ENCODE measurements around the gene DAB2IP.

The DAB2IP gene

DNA sequence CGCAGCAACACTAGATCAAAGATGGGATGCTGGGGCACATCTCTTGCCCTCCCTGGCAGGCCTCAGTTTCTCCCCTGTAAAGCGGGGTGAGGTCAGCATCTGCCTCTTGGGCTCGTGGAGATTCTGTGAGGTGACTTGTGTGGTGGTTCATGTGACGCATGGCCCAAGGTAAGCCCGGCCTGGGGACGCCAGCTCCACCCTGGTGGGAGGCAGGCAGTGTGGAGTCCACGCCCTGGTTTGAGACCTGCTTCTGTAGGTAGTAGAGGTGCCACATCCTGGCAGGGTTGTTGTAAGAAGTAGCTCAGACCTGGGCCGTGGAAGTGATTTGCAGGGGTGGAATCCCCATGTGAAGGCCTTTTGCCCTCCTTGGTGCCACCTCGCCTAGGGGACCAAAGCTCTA is 101.5 kb downstream of the DAB2IP start:
- no peak for DNase-seq
- Histone ChIP-seq H2AK5ac (ENCODE audit: low read length, severe bottlenecking) (no peak overlapping the region), H3K9ac (ENCODE audit: low read length) (no peak overlapping the region), H3K27ac (ENCODE audit: low read length, poor library complexity, severe bottlenecking) (no peak overlapping the region), H2BK15ac (ENCODE audit: low read depth, poor library complexity, severe bottlenecking) (no peak overlapping the region), H2AFZ (ENCODE audit: low read depth, low read length) (no peak overlapping the region), H2BK5ac (ENCODE audit: low read depth, low read length, poor library complexity, severe bottlenecking) (no peak overlapping the region), H3K4me2 (ENCODE audit: low read length, poor library complexity, severe bottlenecking) (no peak overlapping the region), H3K9me3 (ENCODE audit: control insufficient read depth, low read length) (no peaks in the 10 kb centered on the region), H3K4me3 (ENCODE audit: insufficient read depth in 1 of 2, low read depth in 1 of 2, low read length in 2 of 2) (no peak overlapping the region), H4K8ac (ENCODE audit: low read length) (no peak overlapping the region), H3K79me1 (replicated peaks; ENCODE audit: low read length, poor library complexity, severe bottlenecking) (peaks cover 83% of the 10 kb centered on the region), H4K91ac (ENCODE audit: low read length) (no peak overlapping the region), H3K14ac (ENCODE audit: low read length in 2 of 2) (no peak overlapping the region), H2BK12ac (ENCODE audit: low read length in 2 of 2) (no peak overlapping the region), H3K36me3 (ENCODE audit: control insufficient read depth in 1 of 2, insufficient read depth in 2 of 2, low read depth in 1 of 2, low read length in 2 of 2) (peaks cover 0 to 47% of the 10 kb centered on the region in 2 experiments), H3K18ac (ENCODE audit: low read depth in 1 of 2, low read length in 2 of 2) (no peak overlapping the region), H3K23ac (ENCODE audit: low read length in 2 of 2) (no peak overlapping the region), H2BK120ac (ENCODE audit: low read depth, low read length) (no peak overlapping the region), H3K4me1 (ENCODE audit: control insufficient read depth, insufficient read depth, low read depth, low read length) (peaks cover 43% of the 10 kb centered on the region), H3K4ac (ENCODE audit: low read depth in 1 of 2, low read length in 2 of 2) (no peak overlapping the region), H3K27me3 (ENCODE audit: control insufficient read depth in 1 of 2, insufficient read depth in 1 of 2, low read length in 2 of 2) (no peaks in the 10 kb centered on the region)
- 95% methylated on average over 9 of the region's 9 CpGs for WGBS

DNA sequence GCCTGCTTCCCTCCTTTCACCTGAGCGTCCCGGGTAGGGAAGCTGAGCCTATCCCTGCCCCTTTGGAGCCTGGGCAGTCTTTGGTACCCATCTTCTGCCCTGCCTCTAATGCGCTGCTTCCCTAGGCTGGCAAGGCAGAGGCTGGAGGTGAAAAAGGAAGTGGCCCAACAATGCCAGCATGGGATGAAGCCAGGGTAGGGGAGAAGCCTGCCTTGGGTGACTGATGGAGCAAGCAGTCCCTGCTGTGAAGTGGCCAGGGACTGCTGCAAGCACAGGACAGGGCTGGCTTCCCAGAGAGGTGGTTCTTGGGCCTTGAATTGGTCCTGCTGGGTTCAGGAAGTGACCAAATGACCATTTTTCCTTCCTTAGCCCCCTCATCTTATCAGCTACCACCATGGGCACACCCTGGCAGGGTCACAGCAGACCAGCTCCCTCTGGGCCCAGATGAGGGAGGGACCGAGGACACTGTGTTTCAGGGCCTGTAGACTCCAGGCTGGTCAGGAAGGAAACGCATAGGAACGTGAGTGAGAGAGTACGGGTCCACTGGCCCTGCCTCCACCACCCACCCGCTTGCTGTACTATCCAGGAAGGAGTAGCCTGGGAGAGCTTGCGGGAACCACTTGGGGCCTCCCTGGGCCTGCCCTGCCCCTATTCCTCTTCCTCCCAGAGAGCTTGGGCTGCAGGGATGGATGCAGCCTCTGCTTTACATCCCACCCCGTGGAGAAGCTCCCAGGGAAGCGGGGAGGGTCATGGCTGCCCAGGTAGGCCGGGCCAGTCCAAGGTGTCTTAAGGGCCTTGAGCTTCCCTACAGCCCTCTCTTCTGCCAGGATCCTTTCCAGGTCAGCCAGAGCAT is 102.6 kb downstream of the DAB2IP start:
- peaks cover 3 to 52% of the 10 kb centered on the region in 2 experiments for H3K36me3 ChIP-seq (ENCODE audit: control insufficient read depth in 1 of 2, insufficient read depth in 2 of 2, low read depth in 1 of 2, low read length in 2 of 2)
- H3K4me3 ChIP-seq (ENCODE audit: insufficient read depth in 1 of 2, low read depth in 1 of 2, low read length in 2 of 2): no peak overlapping the region
- no peak overlapping the region for H3K23ac ChIP-seq (ENCODE audit: low read length in 2 of 2)
- H3K4me1 ChIP-seq (ENCODE audit: control insufficient read depth, insufficient read depth, low read depth, low read length): peaks cover 33% of the 10 kb centered on the region
- H3K4ac ChIP-seq (ENCODE audit: low read depth in 1 of 2, low read length in 2 of 2): no peak overlapping the region
- no peak overlapping the region for H3K4me2 ChIP-seq (ENCODE audit: low read length, poor library complexity, severe bottlenecking)
- H3K27me3 ChIP-seq (ENCODE audit: control insufficient read depth in 1 of 2, insufficient read depth in 1 of 2, low read length in 2 of 2): no peaks in the 10 kb centered on the region
- no peak overlapping the region for H3K18ac ChIP-seq (ENCODE audit: low read depth in 1 of 2, low read length in 2 of 2)
- H2BK12ac ChIP-seq (ENCODE audit: low read length in 2 of 2): no peak overlapping the region
- H2BK5ac ChIP-seq (ENCODE audit: low read depth, low read length, poor library complexity, severe bottlenecking): no peak overlapping the region
- H4K8ac ChIP-seq (ENCODE audit: low read length): no peak overlapping the region
- no peak overlapping the region for H2BK15ac ChIP-seq (ENCODE audit: low read depth, poor library complexity, severe bottlenecking)
- no peaks in the 10 kb centered on the region for H3K9me3 ChIP-seq (ENCODE audit: control insufficient read depth, low read length)
- H3K79me1 ChIP-seq (replicated peaks; ENCODE audit: low read length, poor library complexity, severe bottlenecking): peaks cover 75% of the 10 kb centered on the region
- no peak overlapping the region for H3K9ac ChIP-seq (ENCODE audit: low read length)
- H3K14ac ChIP-seq (ENCODE audit: low read length in 2 of 2): no peak overlapping the region
- no peak for DNase-seq
- no peak overlapping the region for H2AFZ ChIP-seq (ENCODE audit: low read depth, low read length)
- no peak overlapping the region for H3K27ac ChIP-seq (ENCODE audit: low read length, poor library complexity, severe bottlenecking)
- WGBS: 92% methylated on average over 12 of the region's 12 CpGs
- H2BK120ac ChIP-seq (ENCODE audit: low read depth, low read length): no peak overlapping the region
- H2AK5ac ChIP-seq (ENCODE audit: low read length, severe bottlenecking): no peak overlapping the region
- no peak overlapping the region for H4K91ac ChIP-seq (ENCODE audit: low read length)

DNA sequence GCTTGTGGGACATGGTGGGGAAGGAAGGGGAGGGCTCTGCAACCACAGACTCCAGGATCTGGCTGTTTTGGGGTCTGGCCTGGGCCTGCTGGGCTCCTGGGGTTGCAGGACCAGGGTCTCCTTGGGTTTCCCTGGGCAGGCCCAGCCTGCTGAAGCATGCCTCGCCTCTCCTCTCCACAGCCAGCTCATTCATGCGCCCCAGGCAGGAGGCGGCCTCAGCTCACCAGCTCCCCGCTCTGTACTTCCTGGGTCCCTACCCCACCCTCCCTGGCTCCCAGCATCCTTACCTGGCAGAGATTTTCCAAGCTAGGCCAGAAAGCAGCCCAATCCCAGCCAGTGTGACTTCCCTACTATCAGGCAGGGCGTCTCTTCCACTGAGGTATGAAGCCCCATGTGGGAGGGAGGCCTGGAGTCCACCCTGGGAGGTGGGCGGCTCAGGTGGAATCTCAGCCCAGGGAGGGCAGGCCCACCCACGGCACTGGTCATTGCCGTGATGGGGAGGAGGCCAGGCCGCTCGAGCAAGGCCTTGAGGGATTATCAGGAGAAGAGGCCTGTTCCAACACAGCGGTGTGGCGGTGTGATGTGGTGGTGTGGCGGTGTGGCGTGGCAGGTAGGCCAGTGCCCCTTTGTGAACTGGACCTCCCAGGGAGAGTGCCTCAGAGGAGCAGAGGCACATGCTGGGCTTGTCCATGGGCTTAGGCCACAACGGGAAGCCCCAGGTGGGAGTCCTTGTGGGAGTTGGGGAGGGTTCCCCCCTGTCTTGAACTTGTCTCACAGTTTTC is 103.4 kb downstream of the DAB2IP start:
- Histone ChIP-seq H2AFZ (ENCODE audit: low read depth, low read length) (no peak overlapping the region), H3K18ac (ENCODE audit: low read depth in 1 of 2, low read length in 2 of 2) (no peak overlapping the region), H2BK12ac (ENCODE audit: low read length in 2 of 2) (no peak overlapping the region), H2AK5ac (ENCODE audit: low read length, severe bottlenecking) (no peak overlapping the region), H3K27me3 (ENCODE audit: control insufficient read depth in 1 of 2, insufficient read depth in 1 of 2, low read length in 2 of 2) (no peaks in the 10 kb centered on the region), H3K4me1 (ENCODE audit: control insufficient read depth, insufficient read depth, low read depth, low read length) (peaks cover 26% of the 10 kb centered on the region), H2BK15ac (ENCODE audit: low read depth, poor library complexity, severe bottlenecking) (no peak overlapping the region), H3K27ac (ENCODE audit: low read length, poor library complexity, severe bottlenecking) (no peak overlapping the region), H3K9ac (ENCODE audit: low read length) (no peak overlapping the region), H4K8ac (ENCODE audit: low read length) (no peak overlapping the region), H3K23ac (ENCODE audit: low read length in 2 of 2) (no peak overlapping the region), H3K4ac (ENCODE audit: low read depth in 1 of 2, low read length in 2 of 2) (no peak overlapping the region), H3K4me3 (ENCODE audit: insufficient read depth in 1 of 2, low read depth in 1 of 2, low read length in 2 of 2) (no peak overlapping the region), H3K14ac (ENCODE audit: low read length in 2 of 2) (no peak overlapping the region), H3K36me3 (ENCODE audit: control insufficient read depth in 1 of 2, insufficient read depth in 2 of 2, low read depth in 1 of 2, low read length in 2 of 2) (peaks cover 11 to 57% of the 10 kb centered on the region in 2 experiments), H2BK120ac (ENCODE audit: low read depth, low read length) (no peak overlapping the region), H3K4me2 (ENCODE audit: low read length, poor library complexity, severe bottlenecking) (no peak overlapping the region), H3K79me1 (replicated peaks; ENCODE audit: low read length, poor library complexity, severe bottlenecking) (peaks cover 72% of the 10 kb centered on the region), H3K9me3 (ENCODE audit: control insufficient read depth, low read length) (no peaks in the 10 kb centered on the region), H4K91ac (ENCODE audit: low read length) (no peak overlapping the region), H2BK5ac (ENCODE audit: low read depth, low read length, poor library complexity, severe bottlenecking) (no peak overlapping the region)
- whole genome bisulfite sequencing: 94% methylated on average over 15 of the region's 15 CpGs
- DNase-seq: no peak

DNA sequence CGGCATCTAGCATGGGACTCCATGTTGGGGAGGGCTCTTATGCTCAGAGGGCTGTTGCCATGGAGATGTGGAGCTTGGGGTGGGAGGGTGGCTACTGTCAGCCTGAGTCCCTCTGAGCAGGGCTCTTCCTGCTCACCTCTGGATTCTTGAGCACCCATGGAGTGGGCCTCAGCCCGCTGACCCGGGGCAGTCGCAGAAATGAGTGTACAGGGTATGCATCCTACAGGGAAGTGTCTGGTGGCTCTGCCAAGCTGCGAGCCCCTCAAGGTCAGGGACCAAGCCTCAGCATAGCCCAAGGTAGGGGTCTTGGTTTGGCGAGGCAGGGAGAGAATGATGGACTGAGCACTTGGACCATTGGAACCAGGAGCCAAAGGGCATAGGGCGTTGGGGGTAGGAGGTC is 104.1 kb downstream of the DAB2IP start:
- no peaks in the 10 kb centered on the region for H3K9me3 ChIP-seq (ENCODE audit: control insufficient read depth, low read length)
- peaks cover 67% of the 10 kb centered on the region for H3K79me1 ChIP-seq (replicated peaks; ENCODE audit: low read length, poor library complexity, severe bottlenecking)
- 94% methylated on average over 7 of the region's 7 CpGs for WGBS
- no peak overlapping the region for H3K18ac ChIP-seq (ENCODE audit: low read depth in 1 of 2, low read length in 2 of 2)
- H3K9ac ChIP-seq (ENCODE audit: low read length): no peak overlapping the region
- H2BK5ac ChIP-seq (ENCODE audit: low read depth, low read length, poor library complexity, severe bottlenecking): no peak overlapping the region
- H3K27ac ChIP-seq (ENCODE audit: low read length, poor library complexity, severe bottlenecking): no peak overlapping the region
- DNase-seq: no peak
- no peak overlapping the region for H3K23ac ChIP-seq (ENCODE audit: low read length in 2 of 2)
- no peak overlapping the region for H3K4me2 ChIP-seq (ENCODE audit: low read length, poor library complexity, severe bottlenecking)
- no peak overlapping the region for H2BK15ac ChIP-seq (ENCODE audit: low read depth, poor library complexity, severe bottlenecking)
- H4K8ac ChIP-seq (ENCODE audit: low read length): no peak overlapping the region
- H2AFZ ChIP-seq (ENCODE audit: low read depth, low read length): no peak overlapping the region
- H3K14ac ChIP-seq (ENCODE audit: low read length in 2 of 2): no peak overlapping the region
- no peak overlapping the region for H3K4ac ChIP-seq (ENCODE audit: low read depth in 1 of 2, low read length in 2 of 2)
- peaks cover 19 to 60% of the 10 kb centered on the region in 2 experiments for H3K36me3 ChIP-seq (ENCODE audit: control insufficient read depth in 1 of 2, insufficient read depth in 2 of 2, low read depth in 1 of 2, low read length in 2 of 2)
- H3K4me1 ChIP-seq (ENCODE audit: control insufficient read depth, insufficient read depth, low read depth, low read length): peaks cover 25% of the 10 kb centered on the region
- H3K27me3 ChIP-seq (ENCODE audit: control insufficient read depth in 1 of 2, insufficient read depth in 1 of 2, low read length in 2 of 2): no peaks in the 10 kb centered on the region
- peak overlapping the region; percentile 3 for H4K91ac ChIP-seq (ENCODE audit: low read length)
- H2BK120ac ChIP-seq (ENCODE audit: low read depth, low read length): no peak overlapping the region
- H3K4me3 ChIP-seq (ENCODE audit: insufficient read depth in 1 of 2, low read depth in 1 of 2, low read length in 2 of 2): no peak overlapping the region
- H2BK12ac ChIP-seq (ENCODE audit: low read length in 2 of 2): no peak overlapping the region
- no peak overlapping the region for H2AK5ac ChIP-seq (ENCODE audit: low read length, severe bottlenecking)
